Endodermal cell (in vitro differentiated cells): ENCODE results near the gene TRHDE. TPM values are rescaled to one million over a fixed set of nuclear protein-coding genes. Genes with fewer than 3 reads are reported as not detected.

ENCODE experiments used
- DNase-seq: peaks from one replicate; pipeline ENCODE4 v3.0.0-alpha.2; 2017
- H3K27ac ChIP-seq: 2 replicates; pipeline ENCODE4 v1.5.1; 2013; ENCODE audit warnings: mild to moderate bottlenecking, low read depth, low read length, moderate library complexity
- H3K27me3 ChIP-seq: 2 replicates; pipeline ENCODE4 v1.6.1; 2013; ENCODE audit warnings: mild to moderate bottlenecking, low read length, moderate library complexity; ENCODE audit not compliant: insufficient read depth, control insufficient read depth, poor library complexity, severe bottlenecking
- H3K36me3 ChIP-seq: 2 replicates; pipeline ENCODE4 v1.7.0; 2013; ENCODE audit warnings: mild to moderate bottlenecking, low read length, moderate library complexity; ENCODE audit not compliant: control insufficient read depth, insufficient read depth
- H3K4me1 ChIP-seq: one replicate; pipeline ENCODE4 v1.7.0; 2013; ENCODE audit warnings: low read length; ENCODE audit not compliant: control insufficient read depth, insufficient read depth
- H3K4me3 ChIP-seq: 2 replicates; pipeline ENCODE4 v1.5.1; 2013; ENCODE audit warnings: mild to moderate bottlenecking, low read length, moderate library complexity
- H3K9ac ChIP-seq: 2 replicates; pipeline ENCODE4 v1.6.1; 2013; ENCODE audit warnings: mild to moderate bottlenecking, low read length, moderate library complexity; ENCODE audit not compliant: poor library complexity, severe bottlenecking; ENCODE audit errors: extremely low read depth
- H3K9me3 ChIP-seq: 2 replicates; pipeline ENCODE4 v1.6.1; 2013; ENCODE audit warnings: mild to moderate bottlenecking, low read length, moderate library complexity; ENCODE audit not compliant: control insufficient read depth
- H3K27ac Mint-ChIP-seq: 2 replicates; pipeline ENCODE4 v1.8.0; 2020; ENCODE audit warnings: mixed read lengths
- H3K27me3 Mint-ChIP-seq: 2 replicates; pipeline ENCODE4 v1.8.0; 2021; ENCODE audit warnings: mild to moderate bottlenecking, mixed read lengths; ENCODE audit not compliant: insufficient read depth
- H3K36me3 Mint-ChIP-seq: 2 replicates; pipeline ENCODE4 v1.8.0; 2020; ENCODE audit warnings: low read depth, mixed read lengths
- H3K4me1 Mint-ChIP-seq: 2 replicates; pipeline ENCODE4 v1.8.0; 2020; ENCODE audit warnings: mixed read lengths
- H3K4me3 Mint-ChIP-seq: 2 replicates; pipeline ENCODE4 v1.8.0; 2020; ENCODE audit warnings: mild to moderate bottlenecking, moderate library complexity, mixed read lengths
- H3K9me3 Mint-ChIP-seq: 2 replicates; pipeline ENCODE4 v1.8.0; 2020; ENCODE audit warnings: mild to moderate bottlenecking, mixed read lengths
- WGBS, 2 experiments: methylation state at CpG; one replicate each; pipeline versions ENCODE4 v1.1.5 to v1.1.7; 2013; ENCODE audit warnings: missing lambda C conversion rate in 2 of 2, mixed read lengths in 1 of 2; ENCODE audit not compliant: insufficient coverage in 1 of 2, insufficient read length in 1 of 2; 5-methylcytosine and 5-hydroxymethylcytosine counted together
- total RNA-seq, 2 donors: library from RNA; stranded (reverse); fragmentation: NEBNext Ultra II Directional in 1 of 2; extraction: Animal tissue kit (Norgen Biotek cat#: 25700) in 1 of 2; gene quantifications; 2 replicates in 1 of 2; 3 replicates in 1 of 2; pipeline ENCODE4 v1.2.1, GENCODE V29; 2021
- TF ChIP-seq, protein P1 (sequence below): fragments of 200-600 bp; sonication (generic); conservative IDR thresholded peaks from 2 replicates; pipeline ENCODE4 v1.5.0; 2021; ENCODE audit warnings: antibody characterized with exemption, mild to moderate bottlenecking

Gene TRHDE
- total RNA-seq, 2 donors from 2014 or later = 0.20 to 1.2 TPM

DNA sequence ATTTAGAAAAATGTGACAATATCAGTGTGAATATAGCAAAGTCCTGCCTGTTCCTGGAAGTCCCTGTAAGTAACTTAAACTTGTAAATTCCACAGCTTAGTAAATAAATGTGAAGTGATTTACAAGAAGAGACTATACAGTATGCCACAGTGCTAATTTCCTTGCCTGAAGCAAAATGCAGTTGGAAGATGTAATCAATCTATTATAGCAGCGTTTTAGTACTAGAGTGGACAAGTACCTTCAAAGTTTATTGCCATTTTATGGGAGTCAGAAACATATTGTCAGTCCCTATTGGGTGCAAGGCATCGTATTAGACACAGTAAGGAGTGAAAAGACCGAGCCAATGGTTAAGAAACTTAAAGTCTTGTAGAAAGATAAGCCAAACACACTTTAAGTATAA is 94.1 kb downstream of the TRHDE start:
- peaks cover 30% of the 10 kb centered on the region for H3K27me3 Mint-ChIP-seq
- Histone ChIP-seq H3K9me3 (no peaks in the 10 kb centered on the region), H3K27me3 (peaks cover 37% of the 10 kb centered on the region), H3K36me3 (no peaks in the 10 kb centered on the region), H3K4me3 (no peak overlapping the region), H3K9ac (no peak overlapping the region), H3K4me1 (no peaks in the 10 kb centered on the region), H3K27ac (no peak overlapping the region)
- 97 to 100% methylated on average over 3 of the region's 3 CpGs for WGBS, 2 experiments
- H3K36me3 Mint-ChIP-seq = no peaks in the 10 kb centered on the region
- peaks cover 12% of the 10 kb centered on the region for H3K4me1 Mint-ChIP-seq
- TF ChIP-seq, protein P1, sequence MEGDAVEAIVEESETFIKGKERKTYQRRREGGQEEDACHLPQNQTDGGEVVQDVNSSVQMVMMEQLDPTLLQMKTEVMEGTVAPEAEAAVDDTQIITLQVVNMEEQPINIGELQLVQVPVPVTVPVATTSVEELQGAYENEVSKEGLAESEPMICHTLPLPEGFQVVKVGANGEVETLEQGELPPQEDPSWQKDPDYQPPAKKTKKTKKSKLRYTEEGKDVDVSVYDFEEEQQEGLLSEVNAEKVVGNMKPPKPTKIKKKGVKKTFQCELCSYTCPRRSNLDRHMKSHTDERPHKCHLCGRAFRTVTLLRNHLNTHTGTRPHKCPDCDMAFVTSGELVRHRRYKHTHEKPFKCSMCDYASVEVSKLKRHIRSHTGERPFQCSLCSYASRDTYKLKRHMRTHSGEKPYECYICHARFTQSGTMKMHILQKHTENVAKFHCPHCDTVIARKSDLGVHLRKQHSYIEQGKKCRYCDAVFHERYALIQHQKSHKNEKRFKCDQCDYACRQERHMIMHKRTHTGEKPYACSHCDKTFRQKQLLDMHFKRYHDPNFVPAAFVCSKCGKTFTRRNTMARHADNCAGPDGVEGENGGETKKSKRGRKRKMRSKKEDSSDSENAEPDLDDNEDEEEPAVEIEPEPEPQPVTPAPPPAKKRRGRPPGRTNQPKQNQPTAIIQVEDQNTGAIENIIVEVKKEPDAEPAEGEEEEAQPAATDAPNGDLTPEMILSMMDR = no peak
- no peak for DNase-seq
- no peak overlapping the region for H3K27ac Mint-ChIP-seq
- peaks cover 3% of the 10 kb centered on the region for H3K9me3 Mint-ChIP-seq
- no peak overlapping the region for H3K4me3 Mint-ChIP-seq

DNA sequence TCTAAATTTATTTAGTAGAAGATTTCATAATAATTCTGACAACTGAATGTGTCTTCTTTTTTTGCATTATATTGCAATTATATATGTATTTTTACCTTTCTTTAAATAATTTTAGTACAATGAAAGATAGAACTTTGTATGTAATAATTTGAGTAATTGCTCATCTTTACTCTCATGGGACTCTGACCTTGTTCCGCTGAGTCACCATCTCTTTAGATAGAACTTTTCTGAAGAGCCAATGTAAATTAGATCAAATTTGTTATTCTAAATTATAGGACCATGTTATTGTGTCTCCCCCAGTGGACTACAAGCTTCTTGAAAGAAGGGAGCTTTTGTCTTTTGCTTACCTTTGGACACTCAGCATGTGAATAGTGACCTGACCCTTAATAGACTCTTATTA is 96.1 kb downstream of the TRHDE start:
- Histone ChIP-seq H3K27ac (no peak overlapping the region), H3K36me3 (no peaks in the 10 kb centered on the region), H3K9me3 (no peaks in the 10 kb centered on the region), H3K4me3 (no peak overlapping the region), H3K9ac (no peak overlapping the region), H3K27me3 (peaks cover 37% of the 10 kb centered on the region), H3K4me1 (no peaks in the 10 kb centered on the region)
- H3K36me3 Mint-ChIP-seq = no peaks in the 10 kb centered on the region
- H3K27ac Mint-ChIP-seq = no peak overlapping the region
- WGBS, 2 experiments = 83% methylated on average over 1 of the region's 1 CpG; no CpG with 5 or more reads in 1 of the 2 experiments
- no peaks in the 10 kb centered on the region for H3K9me3 Mint-ChIP-seq
- peaks cover 12% of the 10 kb centered on the region for H3K4me1 Mint-ChIP-seq
- no peak overlapping the region for H3K4me3 Mint-ChIP-seq
- no peak for DNase-seq
- peaks cover 30% of the 10 kb centered on the region for H3K27me3 Mint-ChIP-seq
- TF ChIP-seq, protein P1 = no peak

DNA sequence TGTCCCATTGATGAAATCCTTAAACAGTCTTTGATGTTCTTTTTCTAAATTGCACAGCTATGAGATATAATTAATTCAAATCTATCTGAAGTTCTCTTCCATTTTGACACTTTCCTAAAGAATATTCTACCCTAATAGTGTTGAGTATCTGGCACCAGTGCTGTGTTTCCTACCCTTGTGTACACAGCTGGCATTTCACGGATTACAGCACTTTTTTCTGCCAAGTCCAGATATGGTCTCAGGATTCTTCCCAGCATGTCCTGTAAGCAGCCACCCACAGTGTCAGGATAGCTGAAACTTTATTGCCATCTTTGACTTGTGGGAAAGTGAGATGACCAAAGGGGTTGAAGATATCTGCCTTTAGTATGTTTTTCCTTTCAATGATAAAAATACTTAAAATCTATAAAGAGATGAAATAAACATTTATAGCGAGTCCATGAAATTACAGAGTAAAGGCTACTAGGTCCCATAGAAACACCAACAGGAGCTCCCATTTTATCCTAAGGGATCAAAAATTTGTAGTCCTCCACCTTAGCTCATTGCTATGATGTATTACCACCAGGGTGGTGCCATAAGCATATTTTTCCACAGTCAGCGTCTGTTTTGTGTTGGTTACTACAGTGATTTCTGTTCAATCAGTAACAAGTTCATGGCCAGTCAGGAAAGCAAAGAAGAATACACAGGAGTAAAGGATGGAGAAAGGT is 96.7 kb downstream of the TRHDE start:
- Histone ChIP-seq H3K4me1 (no peaks in the 10 kb centered on the region), H3K4me3 (no peak overlapping the region), H3K27me3 (peaks cover 37% of the 10 kb centered on the region), H3K27ac (no peak overlapping the region), H3K36me3 (no peaks in the 10 kb centered on the region), H3K9ac (no peak overlapping the region), H3K9me3 (no peaks in the 10 kb centered on the region)
- TF ChIP-seq, protein P1 = no peak
- H3K4me1 Mint-ChIP-seq = peaks cover 10% of the 10 kb centered on the region
- H3K27ac Mint-ChIP-seq = no peak overlapping the region
- no peaks in the 10 kb centered on the region for H3K9me3 Mint-ChIP-seq
- 90 to 100% methylated on average over 1 to 3 of the region's 3 CpGs for WGBS, 2 experiments
- no peak overlapping the region for H3K4me3 Mint-ChIP-seq
- no peak for DNase-seq
- peaks cover 30% of the 10 kb centered on the region for H3K27me3 Mint-ChIP-seq
- H3K36me3 Mint-ChIP-seq = no peaks in the 10 kb centered on the region
